NCI-H146 treated with DMSO at 0.1 percent for 48 hours (cell line): ENCODE measurements around the gene ASB16.
"Not testable (repeated sequence)": the region's sequence is repeated elsewhere in the genome, so short reads cannot be mapped to it uniquely, and the experiment has no call there.

Source experiments
- DNase-seq: peaks from one replicate; lab custom pipeline; 2025; ENCODE audit not compliant: unreplicated experiment; lab: John Stamatoyannopoulos, UW

ASB16 gene, protein sequence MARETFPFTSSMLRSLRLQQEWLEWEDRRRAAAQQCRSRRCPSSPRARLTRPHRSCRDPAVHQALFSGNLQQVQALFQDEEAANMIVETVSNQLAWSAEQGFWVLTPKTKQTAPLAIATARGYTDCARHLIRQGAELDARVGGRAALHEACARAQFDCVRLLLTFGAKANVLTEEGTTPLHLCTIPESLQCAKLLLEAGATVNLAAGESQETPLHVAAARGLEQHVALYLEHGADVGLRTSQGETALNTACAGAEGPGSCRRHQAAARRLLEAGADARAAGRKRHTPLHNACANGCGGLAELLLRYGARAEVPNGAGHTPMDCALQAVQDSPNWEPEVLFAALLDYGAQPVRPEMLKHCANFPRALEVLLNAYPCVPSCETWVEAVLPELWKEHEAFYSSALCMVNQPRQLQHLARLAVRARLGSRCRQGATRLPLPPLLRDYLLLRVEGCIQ

DNA sequence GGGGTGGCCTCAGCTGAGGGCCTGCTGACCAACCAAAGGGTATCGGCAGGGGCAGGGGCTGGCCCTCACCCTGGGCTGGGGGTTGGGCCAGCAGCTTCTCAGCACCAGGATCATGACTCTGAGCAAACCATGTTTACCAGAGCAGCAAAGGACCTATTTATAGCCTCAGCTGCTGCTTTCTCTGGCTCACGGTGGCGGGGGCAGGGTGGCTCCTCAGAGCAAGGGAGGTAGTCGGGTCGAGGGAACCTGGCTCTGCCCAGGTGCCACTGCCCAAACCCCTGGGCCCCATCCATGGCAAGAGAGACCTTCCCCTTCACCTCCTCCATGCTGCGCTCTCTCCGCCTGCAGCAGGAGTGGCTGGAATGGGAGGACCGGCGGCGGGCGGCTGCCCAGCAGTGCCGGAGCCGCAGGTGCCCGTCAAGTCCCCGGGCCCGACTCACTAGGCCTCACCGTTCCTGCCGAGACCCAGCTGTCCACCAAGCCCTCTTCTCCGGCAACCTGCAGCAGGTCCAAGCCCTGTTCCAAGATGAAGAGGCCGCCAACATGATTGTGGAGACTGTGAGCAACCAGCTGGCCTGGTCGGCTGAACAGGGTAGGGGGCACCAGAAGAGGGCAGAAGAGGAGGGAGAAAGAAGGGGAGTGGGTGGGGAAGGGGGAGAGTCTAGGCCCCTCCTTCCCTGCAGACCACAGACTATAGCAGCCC is at the start of gene ASB16:
TSS of gene ASB16 (plus strand) at position 206 of the 703 bp plus-strand sequence. CDS start at position 292, 86 bp downstream.
- peak; percentile 33 for DNase-seq

DNA sequence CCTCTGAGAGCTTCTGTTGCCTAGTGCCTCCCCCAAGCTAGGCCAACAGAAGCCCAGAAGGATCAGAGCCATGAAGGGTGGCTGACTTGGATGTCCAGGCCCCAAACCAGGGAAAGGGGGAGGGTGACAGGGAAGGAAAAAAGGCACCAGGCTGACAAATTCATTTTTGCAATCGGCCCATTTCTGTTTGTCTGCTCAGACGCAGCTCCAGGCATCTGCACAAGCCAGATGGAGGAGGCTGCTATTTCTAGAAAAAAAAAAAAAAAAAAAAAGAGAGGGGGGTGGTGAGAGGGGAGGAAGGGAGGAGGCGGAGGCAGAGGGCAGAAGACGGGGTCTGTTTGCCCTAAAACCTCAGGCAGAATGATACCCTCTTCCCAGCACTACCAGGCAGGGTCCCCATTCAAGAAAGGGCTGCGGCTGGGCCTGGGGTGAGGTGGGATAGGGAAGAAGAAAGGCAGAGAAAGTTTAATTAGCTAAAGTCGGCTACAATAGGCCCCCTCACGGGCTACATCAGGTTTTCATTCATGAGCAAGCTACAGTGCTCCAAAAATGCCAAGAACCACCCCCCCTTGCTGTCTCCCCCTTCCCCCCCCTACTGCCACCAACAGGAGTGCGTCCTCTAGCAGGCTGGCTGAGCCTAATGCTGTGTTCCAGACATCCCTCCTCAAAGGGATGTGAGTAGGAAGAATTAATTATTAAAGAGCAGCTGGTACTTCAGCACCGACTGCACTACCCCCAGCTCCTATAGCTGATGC is 49.5 kb upstream of the ASB16 start:
- no peak for DNase-seq

DNA sequence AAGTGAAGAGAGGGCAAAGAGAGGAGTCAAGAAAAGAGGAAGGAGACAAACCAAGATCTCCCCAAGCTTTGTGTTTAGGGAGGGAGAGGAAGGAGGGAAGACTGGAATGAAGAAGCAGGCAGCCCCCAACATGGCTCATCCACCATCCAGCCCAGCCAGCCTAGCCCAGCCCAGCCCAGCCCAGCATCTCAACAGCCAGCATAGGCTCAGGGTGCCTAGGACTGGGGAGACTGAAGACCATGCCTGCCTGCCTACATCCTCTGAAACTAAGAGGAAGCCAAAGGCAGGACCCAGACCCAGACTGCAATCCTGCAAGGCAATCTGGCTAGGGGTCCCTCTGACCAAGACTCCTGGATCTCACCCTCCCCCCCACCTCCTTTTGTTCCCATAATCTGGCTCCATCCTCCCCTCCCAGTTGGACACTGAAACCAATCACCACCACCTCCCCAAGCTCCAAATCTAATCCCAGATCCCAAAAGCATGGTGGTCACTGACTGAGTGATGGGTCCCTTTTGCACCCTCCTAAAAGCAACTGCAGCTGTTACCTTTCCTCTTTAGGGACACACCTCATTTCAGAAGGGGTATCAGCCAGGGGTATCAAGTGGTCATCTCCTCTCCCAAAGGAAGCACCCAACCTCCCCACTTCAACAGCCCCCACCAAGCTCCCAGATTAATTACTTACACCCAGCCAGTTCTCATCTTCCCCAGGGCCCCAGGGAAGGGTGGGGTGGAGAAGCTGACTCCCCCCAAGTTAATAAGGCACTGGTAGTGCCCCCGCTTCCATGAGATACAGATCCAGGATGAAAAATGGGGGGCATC is 48.3 kb upstream of the ASB16 start:
- DNase-seq: no peak

DNA sequence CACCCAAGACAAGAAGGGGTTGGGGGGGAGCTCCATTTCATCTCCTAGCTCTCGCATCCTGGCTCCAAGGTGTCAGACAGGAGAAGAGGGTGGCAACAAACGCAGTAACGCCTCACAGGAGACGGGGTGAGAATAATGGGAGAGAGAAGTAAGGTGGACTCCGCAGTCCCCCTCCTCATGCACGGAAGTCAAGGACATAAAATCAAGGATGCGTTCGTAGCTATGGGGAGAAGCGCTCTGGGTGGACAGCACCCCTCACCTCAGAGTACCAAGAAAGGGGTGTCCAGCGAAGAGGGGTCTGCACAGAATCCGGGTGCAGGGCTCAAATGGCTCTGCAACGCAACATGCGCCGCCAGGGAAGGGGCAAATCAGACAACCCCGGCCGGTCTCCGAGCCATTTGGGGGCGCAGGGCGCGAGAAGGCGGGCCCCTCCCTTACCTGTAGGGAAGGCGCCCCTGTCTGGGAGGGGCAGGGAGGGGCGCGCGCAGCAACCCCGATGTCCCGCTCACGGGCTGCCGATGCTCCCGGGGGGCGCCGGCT is 47.6 kb upstream of the ASB16 start:
- no peak for DNase-seq

DNA sequence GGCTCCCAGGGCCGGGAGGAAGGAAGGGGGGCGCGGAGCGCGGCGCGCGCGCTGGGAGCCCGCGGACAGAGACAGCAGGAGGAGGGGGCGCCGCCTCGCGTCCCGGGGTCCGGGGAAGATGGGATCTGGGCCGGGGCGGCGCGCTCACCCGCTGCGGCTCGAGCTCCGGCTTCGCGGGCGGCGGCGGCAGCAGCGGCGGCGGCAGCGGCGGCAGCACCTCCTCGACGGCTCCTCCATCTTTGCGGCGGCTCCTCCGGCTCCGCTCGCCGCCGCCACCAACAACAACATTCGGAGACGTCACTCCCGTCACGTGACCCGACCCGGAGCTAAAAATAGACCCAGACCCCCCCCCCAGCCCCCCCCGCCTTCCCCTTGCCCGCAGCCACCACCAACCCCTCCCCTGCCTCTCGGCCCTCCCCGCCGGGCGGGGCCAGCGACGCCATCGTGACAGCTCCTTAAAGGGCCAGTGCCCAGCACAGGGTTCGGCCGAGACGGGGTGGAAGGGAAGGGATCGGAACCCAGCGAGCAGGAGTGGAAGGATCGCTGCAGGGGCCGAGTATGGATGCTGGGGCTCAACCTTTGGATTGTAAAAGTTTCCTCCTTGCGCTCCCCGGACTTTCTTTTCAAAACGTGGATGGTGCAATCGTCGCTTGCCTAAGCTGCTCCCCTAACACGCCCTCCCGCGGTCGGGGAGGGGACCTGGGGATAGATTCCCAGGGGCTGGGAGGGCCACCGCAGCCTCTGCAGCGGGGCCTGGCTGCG is 47.0 kb upstream of the ASB16 start, which contains the start of gene HDAC5:
TSS of gene HDAC5 (minus strand) at position 286 of the 762 bp plus-strand sequence. CDS start 6,126 bp downstream, outside the sequence.
- peak; percentile 83 for DNase-seq

DNA sequence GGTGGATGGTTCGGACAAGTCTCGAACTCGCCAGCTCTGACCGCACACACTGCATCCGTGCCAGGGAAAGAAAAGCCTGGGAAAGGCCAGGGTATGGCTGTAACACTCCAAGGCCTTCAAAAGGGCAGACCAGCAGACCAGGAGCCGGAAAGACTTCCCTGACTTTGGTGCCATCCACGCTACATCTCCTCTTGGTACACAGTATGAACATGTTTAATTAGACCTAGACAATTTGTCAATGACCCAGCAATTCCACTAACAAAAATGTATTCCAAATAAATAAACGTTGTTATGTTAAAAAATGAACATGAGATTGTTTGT is 46.4 kb upstream of the ASB16 start:
- DNase-seq: no peak

DNA sequence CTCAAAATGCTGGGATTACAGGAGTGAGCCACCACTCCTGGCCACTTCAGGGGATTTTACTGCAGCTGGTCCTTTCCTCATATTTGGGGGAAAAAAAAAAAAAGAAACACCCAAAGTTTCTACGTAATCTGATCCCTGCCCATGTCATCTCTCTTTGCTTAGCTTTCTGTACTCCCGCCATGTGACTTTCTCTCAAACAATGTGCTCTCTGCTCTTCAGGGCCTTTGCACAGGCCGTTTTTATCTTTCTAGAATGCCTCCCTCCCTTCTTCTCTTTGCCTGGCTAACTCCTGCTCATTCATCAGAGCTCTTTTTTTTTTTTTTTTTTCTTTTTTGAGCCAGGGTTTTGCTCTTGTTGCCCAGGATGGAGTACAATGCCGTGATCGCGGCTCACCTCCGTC is 42.1 kb upstream of the ASB16 start:
- no peak for DNase-seq

DNA sequence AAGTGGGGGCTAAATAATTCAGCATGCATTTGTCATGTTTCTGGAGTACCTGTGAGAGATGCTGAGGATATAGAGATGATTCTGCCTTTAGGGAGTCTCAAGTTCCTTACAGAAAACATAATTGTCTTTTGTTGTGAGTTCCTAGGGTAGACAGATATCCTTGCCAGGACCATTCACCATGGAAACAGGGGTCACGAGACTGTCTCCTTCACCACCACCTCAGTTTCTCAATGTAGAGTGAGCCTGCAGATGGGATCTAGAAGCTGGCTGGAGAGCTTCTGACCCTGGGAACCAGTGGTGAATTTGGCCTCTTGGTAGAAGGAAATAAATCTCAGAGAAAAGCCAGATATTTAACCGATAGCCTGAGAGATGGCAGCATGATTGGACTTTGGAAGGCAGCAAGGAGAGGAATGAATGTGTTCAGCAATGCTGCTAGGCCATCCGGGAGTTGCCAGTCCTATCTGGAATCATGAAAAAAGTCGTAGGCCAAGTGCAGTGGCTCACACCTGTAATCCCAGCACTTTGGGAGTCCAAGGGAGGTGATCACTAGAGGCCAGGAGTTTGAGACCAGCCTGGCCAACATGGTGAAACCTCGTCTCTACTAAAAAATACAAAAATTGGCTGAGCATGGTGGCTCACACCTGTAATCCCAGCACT is 39.7 kb upstream of the ASB16 start:
- DNase-seq: no peak

DNA sequence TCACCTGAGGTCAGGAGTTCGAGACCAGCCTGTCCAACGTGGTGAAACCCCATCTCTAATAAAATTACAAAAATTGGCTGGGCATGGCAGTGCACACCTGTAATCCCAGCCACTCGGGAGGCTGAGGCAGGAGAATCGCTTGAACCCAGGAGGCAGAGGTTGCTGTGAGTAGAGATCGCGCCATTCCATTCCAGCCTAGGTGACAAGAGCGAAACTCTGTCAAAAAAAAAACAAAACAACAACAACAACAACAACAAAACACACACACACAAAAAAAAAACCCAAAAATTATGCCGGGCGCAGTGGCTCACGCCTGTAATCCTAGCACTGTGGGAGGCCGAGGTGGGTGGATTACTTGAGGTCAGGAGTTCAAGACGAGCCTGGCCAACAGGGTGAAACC is 39.1 kb upstream of the ASB16 start:
- DNase-seq: not testable (repeated sequence)

DNA sequence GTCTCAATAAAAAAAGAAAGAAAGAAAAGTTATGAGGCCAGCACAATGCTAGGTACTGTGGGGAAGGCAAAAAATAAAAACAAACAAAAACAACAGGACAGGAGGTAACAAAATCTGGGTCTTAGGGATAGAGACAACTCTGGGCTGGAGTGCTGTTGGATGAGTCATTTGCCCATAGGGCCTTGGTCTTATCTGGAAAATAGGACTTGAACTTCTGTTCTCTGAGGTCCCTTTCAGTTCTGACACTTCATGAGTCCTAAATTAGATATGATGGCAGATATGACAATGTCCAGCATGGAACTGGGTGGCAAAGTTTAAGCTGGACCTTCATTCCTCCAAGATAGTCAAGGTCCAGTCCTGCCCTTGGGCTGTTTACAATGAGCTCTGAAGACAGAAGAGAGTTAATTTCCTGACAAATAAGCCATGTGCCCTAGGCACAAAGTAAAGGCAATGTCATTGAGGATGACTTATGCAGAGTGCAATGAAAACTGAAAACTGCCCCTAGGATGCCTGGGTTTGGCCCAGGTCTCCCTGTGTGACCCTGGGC is 38.2 kb upstream of the ASB16 start:
- no peak for DNase-seq

DNA sequence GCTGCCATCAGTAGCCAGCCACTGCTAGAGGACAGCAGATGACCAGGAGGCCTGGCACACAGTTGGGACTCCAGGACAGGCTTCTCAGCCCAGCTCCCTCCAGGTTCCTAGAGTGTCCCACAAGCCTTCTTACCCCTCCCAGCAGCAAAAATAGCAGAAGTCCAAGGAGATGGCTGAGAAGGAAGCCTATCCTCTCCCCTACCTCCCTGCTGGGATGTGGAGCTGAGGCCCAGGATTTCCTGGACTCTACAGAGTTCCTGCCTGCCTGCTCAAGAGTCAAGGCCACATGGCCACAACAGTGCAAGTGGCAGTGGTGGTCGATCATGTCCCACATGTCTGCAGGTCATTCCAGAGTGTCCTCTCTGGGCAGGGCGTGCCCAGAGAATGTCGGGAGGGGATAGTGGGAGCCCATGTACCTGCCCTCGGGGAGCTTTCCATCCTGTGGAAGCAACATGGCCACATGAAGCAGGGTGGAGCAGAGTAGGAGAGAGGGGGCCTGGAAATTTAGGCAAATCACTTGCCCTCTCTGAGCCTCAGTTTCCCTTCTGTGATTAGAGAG is 36.5 kb upstream of the ASB16 start:
- no peak for DNase-seq

DNA sequence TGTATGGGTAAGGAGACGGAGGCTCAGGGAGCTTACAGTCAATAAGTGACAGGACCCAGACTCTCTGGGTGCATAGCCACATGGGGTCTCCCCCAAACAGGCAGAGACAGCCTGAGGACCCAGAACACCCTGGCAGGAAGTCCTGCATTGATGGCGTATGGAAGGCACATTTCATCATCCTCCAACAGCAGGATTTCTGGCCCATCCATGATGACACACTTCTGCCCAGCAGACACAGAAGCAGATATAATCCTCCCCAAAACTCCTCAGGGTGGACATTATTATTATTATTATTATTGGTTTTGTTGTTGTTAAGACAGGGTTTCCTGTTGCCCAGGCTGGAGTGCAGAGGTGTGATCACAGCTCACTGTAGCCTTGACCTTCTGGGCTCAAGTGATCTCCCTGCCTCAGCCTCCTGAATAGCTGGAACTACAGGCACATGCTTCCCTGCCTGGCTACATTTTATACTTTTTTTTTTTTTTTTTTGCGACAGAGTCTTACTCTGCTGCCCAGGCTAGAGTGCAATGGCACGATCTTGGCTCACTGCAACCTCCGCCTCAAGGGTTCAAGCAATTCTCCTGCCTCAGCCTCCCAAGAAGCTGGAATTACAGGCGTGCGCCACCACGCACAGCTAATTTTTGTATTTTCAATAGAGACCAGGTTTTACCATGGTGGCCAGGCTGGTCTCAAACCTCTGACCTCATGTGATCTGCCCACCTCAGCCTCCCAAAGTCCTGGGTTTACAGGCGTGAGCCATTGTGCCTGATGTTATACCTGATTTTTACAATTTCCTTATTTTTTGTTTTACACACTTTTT is 35.5 kb upstream of the ASB16 start:
- no peak for DNase-seq

DNA sequence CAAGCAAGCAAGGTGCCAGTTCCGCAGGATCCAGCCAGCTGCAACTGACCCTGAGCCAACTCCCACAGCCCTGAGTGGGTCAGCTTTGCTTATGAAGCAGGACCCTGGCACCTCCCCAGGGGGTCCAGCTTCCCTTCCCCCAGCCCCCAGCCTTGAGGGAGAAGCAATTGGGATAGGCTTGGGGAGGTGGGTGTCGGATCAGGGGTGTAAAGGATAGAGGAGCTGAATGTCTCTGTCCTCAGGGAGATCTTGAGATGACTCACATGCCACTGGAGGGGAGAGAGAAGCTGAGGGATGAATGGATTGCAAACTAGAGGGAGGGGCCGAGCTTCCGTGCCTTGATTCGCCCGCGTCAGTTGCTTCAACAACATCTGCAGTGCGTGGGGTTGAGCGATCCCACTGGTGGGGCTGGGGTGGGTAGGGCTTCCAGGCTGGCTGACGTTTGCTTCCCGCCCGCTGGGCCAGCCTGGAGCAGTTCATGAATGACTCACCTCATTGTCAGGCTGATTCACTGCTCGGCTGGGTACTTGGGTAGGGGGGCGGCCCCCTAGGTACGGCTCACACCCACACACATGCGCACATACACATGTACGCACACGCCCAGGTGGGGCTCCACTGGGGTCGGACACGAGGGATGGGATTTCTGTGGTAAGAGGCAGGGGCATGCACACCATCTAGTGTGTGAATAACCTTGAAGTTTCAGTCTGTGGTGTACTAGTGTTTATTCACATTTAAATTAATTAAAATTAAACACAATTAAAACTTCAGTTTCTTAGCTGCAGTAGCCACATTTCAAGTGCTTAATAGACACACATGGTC is 32.4 kb upstream of the ASB16 start:
- DNase-seq: peak; percentile 84

DNA sequence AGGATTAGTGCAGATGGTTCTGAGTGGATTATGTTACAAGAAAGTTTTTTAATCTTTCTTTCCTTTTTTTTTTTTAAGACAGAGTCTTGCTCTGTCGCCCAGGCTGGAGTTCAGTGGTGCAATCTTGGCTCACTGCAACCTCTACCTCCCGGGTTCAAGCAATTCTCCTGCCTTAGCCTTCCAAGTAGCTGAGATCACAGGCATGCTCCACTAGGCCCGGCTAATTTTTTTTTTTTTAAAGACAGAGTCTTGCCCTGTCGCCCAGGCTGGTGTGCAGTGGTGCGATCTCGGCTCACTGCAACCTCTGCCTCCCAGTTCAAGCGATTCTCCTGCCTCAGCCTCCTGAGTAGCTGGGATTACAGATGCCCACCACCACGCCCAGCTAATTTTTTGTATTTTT is 26.6 kb upstream of the ASB16 start:
- not testable (repeated sequence) for DNase-seq

DNA sequence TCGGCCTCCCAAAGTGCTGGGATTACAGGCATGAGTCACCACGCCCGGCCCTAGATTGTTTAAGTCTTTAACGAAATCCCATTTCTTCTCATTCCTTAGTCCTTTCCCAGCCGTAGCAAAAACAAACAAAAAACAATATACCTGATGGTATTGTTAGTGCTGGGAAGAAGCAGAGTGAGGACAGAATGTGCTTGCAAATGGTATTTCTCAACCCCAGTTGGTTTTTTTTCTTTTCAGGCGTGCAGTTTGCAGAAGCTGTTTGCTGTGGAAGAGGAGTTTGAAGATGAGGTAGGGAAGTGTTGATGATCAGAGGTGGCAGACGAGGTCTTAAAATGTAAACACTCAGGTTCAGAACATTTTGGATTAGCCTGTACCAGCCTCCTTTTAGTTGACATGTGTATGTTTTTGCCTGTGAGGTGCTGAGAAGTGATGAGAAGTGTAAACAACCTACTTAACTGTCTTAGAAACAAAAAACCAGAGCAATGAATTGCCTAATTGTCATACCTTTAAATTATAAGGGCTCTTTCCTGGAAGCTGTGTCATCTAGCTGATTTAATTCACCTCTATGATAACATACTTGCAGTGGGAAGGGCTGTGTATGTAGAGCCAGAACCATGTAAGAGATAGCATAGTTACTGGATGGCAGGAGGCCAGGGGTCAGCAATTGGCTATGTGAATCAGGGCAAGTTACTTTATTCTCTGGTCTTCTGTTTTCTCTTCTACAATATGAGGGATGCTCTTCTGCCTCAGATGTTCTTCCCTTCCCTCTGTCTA is 25.4 kb upstream of the ASB16 start:
- no peak for DNase-seq
